ENCODE results near the gene AFDN. TPM values are rescaled to one million over a fixed set of nuclear protein-coding genes. Genes with fewer than 3 reads are reported as not detected.

Gene AFDN
- total RNA-seq, 6 donors from 2014 or later, result 149 to 517 (median 265) TPM

GRCh38 chr6:167965592-167966539 lies 139.2 kb downstream of the AFDN start:
- ATAC-seq (ENCODE audit: low FRiP score in 2 of 2), result peak in 1 of 2 donors; percentile 39
- peaks cover 0 to 72% (median 34%) of the 10 kb centered on the region in 4 donors for H3K36me3 ChIP-seq
- WGBS, 2 donors, result 69 to 85% methylated on average over 35 to 39 of the region's 39 CpGs

GRCh38 chr6:167966540-167966905 lies 139.8 kb downstream of the AFDN start:
- H3K36me3 ChIP-seq, result peaks cover 0 to 79% (median 34%) of the 10 kb centered on the region in 4 donors
- H3K27ac ChIP-seq, result peak overlapping the region in 2 of 4 donors; percentile 46 to 51
- no peak for TF ChIP-seq POLR2AphosphoS5 (IDR thresholded peaks at IDR 0.05)
- no peak for TF ChIP-seq POLR2A (IDR thresholded peaks at IDR 0.05)
- TF ChIP-seq, protein P1, sequence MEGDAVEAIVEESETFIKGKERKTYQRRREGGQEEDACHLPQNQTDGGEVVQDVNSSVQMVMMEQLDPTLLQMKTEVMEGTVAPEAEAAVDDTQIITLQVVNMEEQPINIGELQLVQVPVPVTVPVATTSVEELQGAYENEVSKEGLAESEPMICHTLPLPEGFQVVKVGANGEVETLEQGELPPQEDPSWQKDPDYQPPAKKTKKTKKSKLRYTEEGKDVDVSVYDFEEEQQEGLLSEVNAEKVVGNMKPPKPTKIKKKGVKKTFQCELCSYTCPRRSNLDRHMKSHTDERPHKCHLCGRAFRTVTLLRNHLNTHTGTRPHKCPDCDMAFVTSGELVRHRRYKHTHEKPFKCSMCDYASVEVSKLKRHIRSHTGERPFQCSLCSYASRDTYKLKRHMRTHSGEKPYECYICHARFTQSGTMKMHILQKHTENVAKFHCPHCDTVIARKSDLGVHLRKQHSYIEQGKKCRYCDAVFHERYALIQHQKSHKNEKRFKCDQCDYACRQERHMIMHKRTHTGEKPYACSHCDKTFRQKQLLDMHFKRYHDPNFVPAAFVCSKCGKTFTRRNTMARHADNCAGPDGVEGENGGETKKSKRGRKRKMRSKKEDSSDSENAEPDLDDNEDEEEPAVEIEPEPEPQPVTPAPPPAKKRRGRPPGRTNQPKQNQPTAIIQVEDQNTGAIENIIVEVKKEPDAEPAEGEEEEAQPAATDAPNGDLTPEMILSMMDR (IDR thresholded peaks at IDR 0.05), result no peak
- no peak for TF ChIP-seq EP300 (IDR thresholded peaks at IDR 0.05)
- no peaks in the 10 kb centered on the region for H3K9me3 ChIP-seq
- ATAC-seq (ENCODE audit: low FRiP score in 2 of 2), result no peak
- H3K27me3 ChIP-seq, result no peaks in the 10 kb centered on the region
- no peak for DNase-seq
- H3K4me1 ChIP-seq, result peaks cover 4 to 29% (median 17%) of the 10 kb centered on the region in 4 donors
- WGBS, 2 donors, result 82 to 83% methylated on average over 8 of the region's 8 CpGs
- no peak overlapping the region for H3K4me3 ChIP-seq

More at GRCh38 chr6:167965592-167966539, 139.2 kb downstream of the AFDN start:
- H3K27ac ChIP-seq, result peak overlapping the region; percentile 32 to 51 (median 41)
- H3K9me3 ChIP-seq, result no peaks in the 10 kb centered on the region
- peak in 1 of 2 donors; percentile 82 for DNase-seq
- H3K4me1 ChIP-seq, result peaks cover 4 to 29% (median 17%) of the 10 kb centered on the region in 4 donors
- TF ChIP-seq POLR2AphosphoS5 (IDR thresholded peaks at IDR 0.05) (no peak), EP300 (IDR thresholded peaks at IDR 0.05) (no peak), POLR2A (IDR thresholded peaks at IDR 0.05) (no peak)
- TF ChIP-seq, protein P1 (IDR thresholded peaks at IDR 0.05), result no peak
- H3K4me3 ChIP-seq, result peak overlapping the region in 1 of 4 donors; percentile 22
- H3K27me3 ChIP-seq, result no peaks in the 10 kb centered on the region

DNA sequence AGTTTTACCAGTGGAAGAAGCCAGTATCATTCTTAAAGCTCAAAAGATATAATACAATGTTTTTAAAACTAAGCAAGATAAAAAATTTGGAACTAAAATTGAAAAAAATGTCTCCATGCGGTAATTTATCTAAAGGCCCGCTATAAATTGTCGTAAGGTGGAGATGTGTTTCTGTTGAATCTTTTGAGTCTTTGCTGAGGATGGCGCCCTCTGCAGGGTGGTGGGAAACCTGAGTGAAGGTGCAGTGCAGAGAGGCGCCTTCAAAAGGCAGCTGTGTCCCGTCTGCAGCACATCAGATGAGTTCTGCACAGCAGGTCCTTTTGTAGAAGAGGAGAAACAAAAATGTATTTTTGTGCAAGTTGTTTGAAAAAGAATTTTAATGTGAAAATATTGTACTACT lies 141.4 kb downstream of the AFDN start:
- no peak overlapping the region for H3K27ac ChIP-seq
- H3K9me3 ChIP-seq, result no peaks in the 10 kb centered on the region
- TF ChIP-seq POLR2AphosphoS5 (IDR thresholded peaks at IDR 0.05), result no peak
- TF ChIP-seq, protein P1 (IDR thresholded peaks at IDR 0.05), result peak in 5 of 6 experiments; percentile 12 to 31 (median 22)
- H3K4me1 ChIP-seq, result peaks cover 4 to 29% (median 17%) of the 10 kb centered on the region in 4 donors
- DNase-seq, result no peak
- no peak overlapping the region for H3K4me3 ChIP-seq
- peaks cover 0 to 72% (median 32%) of the 10 kb centered on the region in 4 donors for H3K36me3 ChIP-seq
- ATAC-seq (ENCODE audit: low FRiP score in 2 of 2), result no peak
- WGBS, 2 donors, result 82 to 84% methylated on average over 6 of the region's 6 CpGs
- H3K27me3 ChIP-seq, result no peaks in the 10 kb centered on the region

DNA sequence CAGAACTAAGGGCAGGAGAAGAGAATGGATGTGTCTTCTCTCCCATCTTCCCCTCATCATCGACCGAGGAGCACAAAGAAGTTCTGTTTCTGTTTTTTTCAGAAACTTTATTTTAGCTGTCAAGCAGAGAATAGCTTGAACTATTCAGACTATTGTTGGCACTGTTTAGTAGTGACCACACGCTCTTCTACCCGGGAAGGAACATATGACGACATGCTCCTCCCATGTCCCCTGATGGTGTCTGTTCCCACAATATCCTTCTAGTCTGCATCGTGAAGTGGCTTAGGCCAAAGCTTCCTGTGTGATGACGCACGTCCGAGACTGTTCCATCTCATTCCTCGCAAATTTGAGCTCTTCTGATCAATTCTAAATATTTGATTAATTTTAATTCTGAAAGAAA lies 143.5 kb downstream of the AFDN start:
- TF ChIP-seq EP300 (IDR thresholded peaks at IDR 0.05), result no peak
- no peak for TF ChIP-seq POLR2AphosphoS5 (IDR thresholded peaks at IDR 0.05)
- TF ChIP-seq, protein P1 (IDR thresholded peaks at IDR 0.05), result no peak
- TF ChIP-seq POLR2A (IDR thresholded peaks at IDR 0.05), result no peak
- 83 to 90% methylated on average over 10 of the region's 10 CpGs for WGBS, 2 donors
- Histone ChIP-seq H3K4me3 (no peak overlapping the region), H3K36me3 (peaks cover 0 to 65% (median 32%) of the 10 kb centered on the region in 4 donors), H3K9me3 (no peaks in the 10 kb centered on the region), H3K27ac (no peak overlapping the region), H3K4me1 (peaks cover 0 to 20% (median 13%) of the 10 kb centered on the region in 4 donors), H3K27me3 (no peaks in the 10 kb centered on the region)
- DNase-seq (no peak), ATAC-seq (ENCODE audit: low FRiP score in 2 of 2) (no peak)

Measured in upper lobe of left lung (tissue), 6 donors.